ENCODE data around the gene GAS2L3.
A peak's percentile ranks its signal among the peaks of the same experiment; 100 is the strongest.

GAS2L3 gene

GRCh38 chr12:100652488-100652887 is 79.0 kb downstream of the GAS2L3 start:
- ChIA-PET POLR2A (no interaction called here), CTCF (no interaction called here)
- DNase-seq (ENCODE audit: extremely low spot score): no peak
- TF ChIP-seq CTCF (IDR thresholded peaks at IDR 0.05; ENCODE audit: control extremely low read depth, extremely low read depth, low read depth, missing control alignments): no peak

- ChIA-PET POLR2A (no interaction called here), CTCF (interaction anchor here (1.1 to 3.2 kb wide), 3 partner anchors 10 to 16 kb away, joined by 4 to 21 read pairs (median 5); no protein-coding TSS in a partner anchor)
- TF ChIP-seq CTCF (IDR thresholded peaks at IDR 0.05; ENCODE audit: control extremely low read depth, extremely low read depth, low read depth, missing control alignments): no peak
- no peak for DNase-seq (ENCODE audit: extremely low spot score)
Observed at GRCh38 chr12:100656141-100656540, 82.7 kb downstream of the GAS2L3 start.

- TF ChIP-seq CTCF (IDR thresholded peaks at IDR 0.05; ENCODE audit: control extremely low read depth, extremely low read depth, low read depth, missing control alignments): no peak
- CTCF ChIA-PET: interaction anchor here (1.1 kb wide), 2 partner anchors 10 to 15 kb away, joined by 4 to 5 read pairs; no protein-coding TSS in a partner anchor
- POLR2A ChIA-PET: no interaction called here
Observed at GRCh38 chr12:100656856-100657255, 83.4 kb downstream of the GAS2L3 start.

GRCh38 chr12:100661300-100661951 is 87.9 kb downstream of the GAS2L3 start:
- ChIA-PET POLR2A (no interaction called here), CTCF (interaction anchor here (1.5 to 4.1 kb wide), 3 partner anchors 9 to 1246 kb away, joined by 3 to 37 read pairs (median 6); no protein-coding TSS in a partner anchor)
- DNase-seq (ENCODE audit: extremely low spot score): no peak
- TF ChIP-seq CTCF (IDR thresholded peaks at IDR 0.05; ENCODE audit: control extremely low read depth, extremely low read depth, low read depth, missing control alignments): no peak

More at GRCh38 chr12:100656856-100657255, 83.4 kb downstream of the GAS2L3 start:
- DNase-seq (ENCODE audit: extremely low spot score): no peak

- ChIA-PET POLR2A (no interaction called here), CTCF (interaction anchor here (0.8 to 1.6 kb wide), 3 partner anchors 10 to 290 kb away, joined by 3 to 4 read pairs (median 3); no protein-coding TSS in a partner anchor)
- TF ChIP-seq CTCF (IDR thresholded peaks at IDR 0.05; ENCODE audit: control extremely low read depth, extremely low read depth, low read depth, missing control alignments): no peak
- DNase-seq (ENCODE audit: extremely low spot score): no peak
Observed at GRCh38 chr12:100666588-100666987, 93.1 kb downstream of the GAS2L3 start.

- DNase-seq (ENCODE audit: extremely low spot score): peak; percentile 73
- ChIA-PET POLR2A (no interaction called here), CTCF (interaction anchor here (0.7 kb wide), 1 partner anchor 18 kb away, joined by 3 read pairs; no protein-coding TSS in a partner anchor)
- TF ChIP-seq CTCF (IDR thresholded peaks at IDR 0.05; ENCODE audit: control extremely low read depth, extremely low read depth, low read depth, missing control alignments): peak; percentile 89
Observed at GRCh38 chr12:100668945-100669536, 95.6 kb downstream of the GAS2L3 start.
